A549 treated with GW870086 at 1 μM for 4 hours (cell line): Measurements from ENCODE around the gene MARCHF4. TPM values are rescaled to one million over a fixed set of nuclear protein-coding genes. Genes with fewer than 3 reads are reported as not detected.

ENCODE experiments used
- total RNA-seq: library from RNA; stranded (reverse); fragments of 200-300 nt; extraction: Qiagen RNA extraction; gene quantifications from 5 replicates; pipeline ENCODE4 v1.2.3, GENCODE V29; 2022; ENCODE audit warnings: low read depth

MARCHF4 gene
- 24.7 to 33.2 TPM (median 28.4 TPM) in 5 replicates for total RNA-seq

DNA sequence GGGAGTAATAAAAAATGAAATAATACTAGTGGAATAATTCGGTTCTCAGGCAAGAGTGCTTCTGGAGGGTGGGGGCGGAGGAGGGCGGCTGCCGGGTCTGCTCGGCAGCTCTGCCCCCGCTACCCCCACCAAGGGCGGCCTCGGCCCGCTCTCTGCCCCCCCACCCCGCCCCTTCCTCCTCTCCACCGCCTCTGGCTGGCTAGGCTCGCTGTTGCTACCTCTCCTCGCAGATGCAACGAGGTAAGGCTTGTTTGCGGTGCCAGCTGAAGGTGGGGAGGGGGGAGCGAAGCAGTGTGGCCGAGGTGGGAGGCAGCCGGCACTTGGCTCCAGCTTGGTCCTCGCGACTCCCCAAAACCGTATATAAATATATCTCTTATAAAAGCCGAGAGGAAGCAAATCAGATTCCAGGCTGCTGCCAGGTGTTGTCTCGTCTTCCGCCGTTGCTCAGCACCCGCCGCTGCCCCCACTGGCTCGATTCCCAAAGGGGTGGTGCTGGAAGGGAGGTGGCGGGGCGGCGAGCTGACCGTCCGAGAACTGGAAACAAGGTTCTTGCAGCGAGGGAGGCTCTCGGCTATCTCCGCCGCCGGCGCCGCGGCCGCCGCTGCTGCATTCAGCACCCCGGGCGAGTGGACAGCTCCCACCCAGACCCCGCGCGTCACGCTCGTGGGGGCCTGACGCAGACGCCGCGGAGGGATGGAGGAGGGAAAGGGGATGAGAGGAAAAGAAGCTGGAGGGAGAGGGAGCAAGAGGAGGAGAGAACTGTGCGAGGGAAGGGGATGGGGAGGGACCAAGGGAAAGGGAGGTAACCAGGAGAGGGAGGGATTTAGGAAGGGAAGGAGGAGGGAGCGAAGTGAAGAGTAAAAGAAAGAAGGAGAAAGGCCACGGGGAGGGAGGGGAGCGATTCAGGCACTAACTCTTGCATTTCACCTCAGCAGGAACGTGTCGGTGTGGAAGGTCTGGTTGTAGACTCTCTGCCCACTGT lies at the start of gene MARCHF4:
MARCHF4 (minus strand) TSS at position 763 of the 982 bp plus-strand sequence. CDS start 2,223 bp downstream, outside the sequence.

GRCh38 chr2:216412022-216412999 lies 40.0 kb upstream of the MARCHF4 start, which contains the start of gene SMARCAL1:
TSS of gene SMARCAL1 (plus strand) at chr2:216412484. CDS start at chr2:216414705, 2,221 bp downstream.

Other genes with a start within 250 kb of the MARCHF4 start
- 11.8 to 15.4 TPM (median 13.7 TPM) in 5 replicates for gene SMARCAL1, start 40.0 kb upstream of the MARCHF4 start, total RNA-seq
- 4,804 to 5,611 TPM (median 5,180 TPM) in 5 replicates for gene RPL37A, start 126.4 kb upstream of the MARCHF4 start, total RNA-seq